Vagina (tissue), 2 donors: ENCODE measurements around the gene SRSF2. TPM values are rescaled to one million over a fixed set of nuclear protein-coding genes. Genes with fewer than 3 reads are reported as not detected.
"Not testable (repeated sequence)": the region's sequence is repeated elsewhere in the genome, so short reads cannot be mapped to it uniquely, and the experiment has no call there.

ENCODE experiments used
- DNase-seq, 2 donors: peaks; one replicate each; pipeline ENCODE4 v3.0.0-alpha.2; 2017; ENCODE audit errors: extremely low spot score in 2 of 2
- H3K27ac ChIP-seq: fragments of 200-600 bp; sonication (generic); one replicate; pipeline ENCODE4 v1.5.1; 2019
- H3K27me3 ChIP-seq: fragments of 200-600 bp; sonication (generic); one replicate; pipeline ENCODE4 v1.5.1; 2019
- H3K36me3 ChIP-seq, 2 donors: fragments of 200-600 bp; sonication (generic); one replicate each; pipeline ENCODE4 v1.5.1; 2017 to 2019
- H3K4me1 ChIP-seq: fragments of 200-600 bp; sonication (generic); one replicate; pipeline ENCODE4 v1.5.1; 2019
- H3K4me3 ChIP-seq, 2 donors: fragments of 200-600 bp; sonication (generic); 1 replicate in 1 of 2; 2 replicates in 1 of 2; pipeline ENCODE4 v1.5.1; 2016 to 2019
- H3K9me3 ChIP-seq: fragments of 200-600 bp; sonication (generic); one replicate; pipeline ENCODE4 v1.5.1; 2019
- CTCF ChIP-seq, 3 experiments: fragments of 450-650 bp in 2 of 3; fragments of 200-600 bp in 1 of 3; sonication (generic) in 1 of 3; IDR thresholded peaks; one replicate each; pipeline ENCODE4 v1.5.1; 2017 to 2019; ENCODE audit warnings: antibody characterized with exemption in 3 of 3, mild to moderate bottlenecking in 2 of 3, moderate library complexity in 2 of 3
- POLR2A ChIP-seq, 2 donors: fragments of 450-650 bp; IDR thresholded peaks; one replicate each; pipeline ENCODE4 v1.6.1; 2017; ENCODE audit warnings: antibody characterized with exemption in 2 of 2, mild to moderate bottlenecking in 2 of 2, moderate library complexity in 2 of 2
- POLR2AphosphoS5 ChIP-seq, 2 donors: sonication (generic); formaldehyde crosslinking; IDR thresholded peaks; one replicate each; pipeline ENCODE4 v1.9.0; 2017; ENCODE audit warnings: antibody characterized with exemption in 2 of 2, mild to moderate bottlenecking in 2 of 2, low read depth in 1 of 2; ENCODE audit not compliant: insufficient read depth in 1 of 2
- intact Hi-C: fragments of 100-400 bp; cut with DNase I; formaldehyde crosslinking; loops from one replicate; pipeline ENCODE4 v1.15.1; 2023
- total RNA-seq: library from RNA; depleted of rRNA; stranded (reverse); fragments of >200 nt; gene quantifications from one replicate; pipeline ENCODE4 v1.2.3, GENCODE V29; 2016

The SRSF2 gene
- total RNA-seq, 1 donor from 2014 or later = 413 TPM

- intact Hi-C loops = no loop called here
- H3K4me3 ChIP-seq = peak within 1 kb of the TSS; percentile 80 to 95
- peaks cover 67% of the 10 kb centered on the region for H3K4me1 ChIP-seq
- no peaks in the 10 kb centered on the region for H3K9me3 ChIP-seq
- H3K36me3 ChIP-seq = peaks cover 0 to 46% of the 10 kb centered on the region in 2 donors
- H3K27me3 ChIP-seq = no peaks in the 10 kb centered on the region
- peak within 1 kb of the TSS; percentile 99 for H3K27ac ChIP-seq
- DNase-seq = no peak
- TF ChIP-seq POLR2AphosphoS5 (IDR thresholded peaks at IDR 0.05; ENCODE audit: insufficient read depth in 1 of 2, low read depth in 1 of 2) (peak in 1 of 2 donors; percentile 92), POLR2A (IDR thresholded peaks at IDR 0.05) (peak in 1 of 2 donors; percentile 34), CTCF (IDR thresholded peaks at IDR 0.05) (peak; percentile 55 to 83 (median 67))
These were observed 10.1 kb downstream of the SRSF2 start, which contains the start of gene METTL23 for GRCh38 chr17:76726776-76727718. Gene METTL23 (plus strand): TSS chr17:76726839. CDS start chr17:76729711, 2,872 bp downstream.

- peak in 1 of 2 donors; percentile 94 for TF ChIP-seq POLR2A (IDR thresholded peaks at IDR 0.05)
- TF ChIP-seq CTCF (IDR thresholded peaks at IDR 0.05) = no peak
- peak; percentile 94 to 97 for TF ChIP-seq POLR2AphosphoS5 (IDR thresholded peaks at IDR 0.05; ENCODE audit: insufficient read depth in 1 of 2, low read depth in 1 of 2)
- H3K27ac ChIP-seq = peak within 1 kb of the TSS; percentile 99
- H3K36me3 ChIP-seq = peaks cover 0 to 47% of the 10 kb centered on the region in 2 donors
- DNase-seq = peak in 1 of 2 donors; percentile 99
- no peaks in the 10 kb centered on the region for H3K27me3 ChIP-seq
- H3K9me3 ChIP-seq = no peaks in the 10 kb centered on the region
- intact Hi-C loops = no loop called here
- H3K4me1 ChIP-seq = peaks cover 59% of the 10 kb centered on the region
- peak within 1 kb of the TSS; percentile 80 to 95 for H3K4me3 ChIP-seq
These were observed 10.8 kb downstream of the SRSF2 start, which contains the start of gene JMJD6 for GRCh38 chr17:76726231-76726775. Gene JMJD6 (minus strand): TSS chr17:76726606. CDS start chr17:76726475, 131 bp downstream.

GRCh38 chr17:76725580-76726230 lies 11.4 kb downstream of the SRSF2 start:
- Histone ChIP-seq H3K4me3 (peak overlapping the region; percentile 80 to 95), H3K27ac (peak overlapping the region; percentile 99), H3K36me3 (peaks cover 0 to 50% of the 10 kb centered on the region in 2 donors), H3K4me1 (peaks cover 56% of the 10 kb centered on the region), H3K9me3 (no peaks in the 10 kb centered on the region), H3K27me3 (no peaks in the 10 kb centered on the region)
- TF ChIP-seq CTCF (IDR thresholded peaks at IDR 0.05) = no peak
- TF ChIP-seq POLR2A (IDR thresholded peaks at IDR 0.05) = no peak
- TF ChIP-seq POLR2AphosphoS5 (IDR thresholded peaks at IDR 0.05; ENCODE audit: insufficient read depth in 1 of 2, low read depth in 1 of 2) = peak in 1 of 2 donors; percentile 44
- no peak for DNase-seq
- intact Hi-C loops = no loop called here

- H3K4me3 ChIP-seq = no peak overlapping the region
- no peak overlapping the region for H3K27ac ChIP-seq
- intact Hi-C loops = no loop called here
- TF ChIP-seq POLR2A (IDR thresholded peaks at IDR 0.05) (no peak), CTCF (IDR thresholded peaks at IDR 0.05) (no peak), POLR2AphosphoS5 (IDR thresholded peaks at IDR 0.05; ENCODE audit: insufficient read depth in 1 of 2, low read depth in 1 of 2) (no peak)
- no peaks in the 10 kb centered on the region for H3K27me3 ChIP-seq
- peaks cover 0 to 58% of the 10 kb centered on the region in 2 donors for H3K36me3 ChIP-seq
- DNase-seq = no peak
- no peaks in the 10 kb centered on the region for H3K9me3 ChIP-seq
- peaks cover 47% of the 10 kb centered on the region for H3K4me1 ChIP-seq
These were observed 13.3 kb downstream of the SRSF2 start for GRCh38 chr17:76723812-76724211.

GRCh38 chr17:76722977-76723376 lies 14.2 kb downstream of the SRSF2 start:
- H3K4me3 ChIP-seq, H3K27ac ChIP-seq, H3K9me3 ChIP-seq, H3K27me3 ChIP-seq, intact Hi-C loops, DNase-seq: not testable (repeated sequence)
- H3K36me3 ChIP-seq = peaks cover 0 to 66% of the 10 kb centered on the region in 2 donors
- peaks cover 38% of the 10 kb centered on the region for H3K4me1 ChIP-seq
